Measurements from ENCODE around the gene FGF14. TPM values are rescaled to one million over a fixed set of nuclear protein-coding genes. Genes with fewer than 3 reads are reported as not detected.

The FGF14 gene
- total RNA-seq, 3 donors from 2014 or later (not counting 1 experiment from before 2014, with no cell fraction given): not detected

- H3K9me3 ChIP-seq (ENCODE audit: control insufficient read depth, insufficient read depth, low read length): no peaks in the 10 kb centered on the region
- H3K27ac Mint-ChIP-seq: no peak overlapping the region
- DNase-seq: no peak
These were observed 442.8 kb downstream of the FGF14 start for GRCh38 chr13:101959016-101959415.

GRCh38 chr13:101955764-101956163, 446.1 kb downstream of the FGF14 start:
- DNase-seq: no peak
- TF ChIP-seq CTCF (IDR thresholded peaks at IDR 0.05): no peak
- no peak overlapping the region for H3K4me3 ChIP-seq (ENCODE audit: low read length)
- 57% methylated on average over 2 of the region's 3 CpGs for WGBS (ENCODE audit: insufficient coverage)
- Mint-ChIP-seq H3K36me3 (no peaks in the 10 kb centered on the region), H3K9me3 (peaks cover 5% of the 10 kb centered on the region in 2 donors), H3K4me1 (no peaks in the 10 kb centered on the region), H3K27ac (no peak overlapping the region), H3K27me3 (ENCODE audit: low read depth in 2 of 2) (no peaks in the 10 kb centered on the region), H3K4me3 (no peak overlapping the region)
- H3K9me3 ChIP-seq (ENCODE audit: control insufficient read depth, insufficient read depth, low read length): no peaks in the 10 kb centered on the region
- H3K27me3 ChIP-seq (ENCODE audit: control insufficient read depth, insufficient read depth, low read length): no peaks in the 10 kb centered on the region
- no peaks in the 10 kb centered on the region for H3K36me3 ChIP-seq (ENCODE audit: control insufficient read depth, insufficient read depth, low read length)
- intact Hi-C loops (cut with micrococcal nuclease): no loop called here
- H3K27ac ChIP-seq (ENCODE audit: low read length): no peak overlapping the region
- no peaks in the 10 kb centered on the region for H3K4me1 ChIP-seq (ENCODE audit: control insufficient read depth, insufficient read depth, low read length)
- ATAC-seq: no peak

More at GRCh38 chr13:101959016-101959415, 442.8 kb downstream of the FGF14 start:
- Histone ChIP-seq H3K4me3 (ENCODE audit: low read length) (no peak overlapping the region), H3K27me3 (ENCODE audit: control insufficient read depth, insufficient read depth, low read length) (no peaks in the 10 kb centered on the region), H3K27ac (ENCODE audit: low read length) (no peak overlapping the region), H3K4me1 (ENCODE audit: control insufficient read depth, insufficient read depth, low read length) (no peaks in the 10 kb centered on the region), H3K36me3 (ENCODE audit: control insufficient read depth, insufficient read depth, low read length) (no peaks in the 10 kb centered on the region)
- peaks cover 9% of the 10 kb centered on the region in 2 donors for H3K9me3 Mint-ChIP-seq
- 71% methylated on average over 4 of the region's 5 CpGs for WGBS (ENCODE audit: insufficient coverage)
- ATAC-seq: no peak
- no peaks in the 10 kb centered on the region for H3K27me3 Mint-ChIP-seq (ENCODE audit: low read depth in 2 of 2)
- H3K4me1 Mint-ChIP-seq: no peaks in the 10 kb centered on the region
- H3K4me3 Mint-ChIP-seq: no peak overlapping the region
- TF ChIP-seq CTCF (IDR thresholded peaks at IDR 0.05): no peak
- no peaks in the 10 kb centered on the region for H3K36me3 Mint-ChIP-seq
- intact Hi-C loops (cut with micrococcal nuclease): no loop called here

GRCh38 chr13:101951114-101951513, 450.7 kb downstream of the FGF14 start:
- no peak for ATAC-seq
- H3K4me1 Mint-ChIP-seq: no peaks in the 10 kb centered on the region
- no peak overlapping the region for H3K4me3 Mint-ChIP-seq

More at GRCh38 chr13:101951114-101951513, 450.7 kb downstream of the FGF14 start:
- Histone ChIP-seq H3K27ac (ENCODE audit: low read length) (no peak overlapping the region), H3K27me3 (ENCODE audit: control insufficient read depth, insufficient read depth, low read length) (no peaks in the 10 kb centered on the region), H3K4me1 (ENCODE audit: control insufficient read depth, insufficient read depth, low read length) (no peaks in the 10 kb centered on the region), H3K4me3 (ENCODE audit: low read length) (no peak overlapping the region), H3K9me3 (ENCODE audit: control insufficient read depth, insufficient read depth, low read length) (no peaks in the 10 kb centered on the region), H3K36me3 (ENCODE audit: control insufficient read depth, insufficient read depth, low read length) (no peaks in the 10 kb centered on the region)
- H3K27me3 Mint-ChIP-seq (ENCODE audit: low read depth in 2 of 2): no peaks in the 10 kb centered on the region
- no peak overlapping the region for H3K27ac Mint-ChIP-seq
- intact Hi-C loops (cut with micrococcal nuclease): no loop called here
- peaks cover 0 to 2% of the 10 kb centered on the region in 2 donors for H3K9me3 Mint-ChIP-seq
- no peaks in the 10 kb centered on the region for H3K36me3 Mint-ChIP-seq
- no peak for DNase-seq
- 85% methylated on average over 2 of the region's 2 CpGs for WGBS (ENCODE audit: insufficient coverage)
- no peak for TF ChIP-seq CTCF (IDR thresholded peaks at IDR 0.05)

All from natural killer cell (primary cell).